ENCODE data around the gene CEP120.

GRCh38 chr5:123387313-123387712 is 35.9 kb downstream of the CEP120 start:
- no peak for TF ChIP-seq ZNF302 (CRISPR knock-in tag; IDR thresholded peaks at IDR 0.05)
- TF ChIP-seq, protein P1, sequence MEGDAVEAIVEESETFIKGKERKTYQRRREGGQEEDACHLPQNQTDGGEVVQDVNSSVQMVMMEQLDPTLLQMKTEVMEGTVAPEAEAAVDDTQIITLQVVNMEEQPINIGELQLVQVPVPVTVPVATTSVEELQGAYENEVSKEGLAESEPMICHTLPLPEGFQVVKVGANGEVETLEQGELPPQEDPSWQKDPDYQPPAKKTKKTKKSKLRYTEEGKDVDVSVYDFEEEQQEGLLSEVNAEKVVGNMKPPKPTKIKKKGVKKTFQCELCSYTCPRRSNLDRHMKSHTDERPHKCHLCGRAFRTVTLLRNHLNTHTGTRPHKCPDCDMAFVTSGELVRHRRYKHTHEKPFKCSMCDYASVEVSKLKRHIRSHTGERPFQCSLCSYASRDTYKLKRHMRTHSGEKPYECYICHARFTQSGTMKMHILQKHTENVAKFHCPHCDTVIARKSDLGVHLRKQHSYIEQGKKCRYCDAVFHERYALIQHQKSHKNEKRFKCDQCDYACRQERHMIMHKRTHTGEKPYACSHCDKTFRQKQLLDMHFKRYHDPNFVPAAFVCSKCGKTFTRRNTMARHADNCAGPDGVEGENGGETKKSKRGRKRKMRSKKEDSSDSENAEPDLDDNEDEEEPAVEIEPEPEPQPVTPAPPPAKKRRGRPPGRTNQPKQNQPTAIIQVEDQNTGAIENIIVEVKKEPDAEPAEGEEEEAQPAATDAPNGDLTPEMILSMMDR (IDR thresholded peaks at IDR 0.05), result no peak
- no peak for TF ChIP-seq RFX5 (IDR thresholded peaks at IDR 0.05)
- TF ChIP-seq KDM1A (IDR thresholded peaks at IDR 0.05; ENCODE audit: low read depth), result no peak
- no peak for TF ChIP-seq POLR2A (IDR thresholded peaks at IDR 0.05; ENCODE audit: low read length)
- no peak for TF ChIP-seq CHD2 (IDR thresholded peaks at IDR 0.05; ENCODE audit: low read length, partially characterized antibody)
- TF ChIP-seq HDAC2 (IDR thresholded peaks at IDR 0.05), result no peak
